A549 (cell line): ENCODE measurements around the gene PRCD. TPM values are rescaled to one million over a fixed set of nuclear protein-coding genes. Genes with fewer than 3 reads are reported as not detected.
A peak's percentile ranks its signal among the peaks of the same experiment; 100 is the strongest.

Experiments used
- ATAC-seq, 2 experiments: fragments of 200-7000 bp in 1 of 2; fragments of >200 bp in 1 of 2; cut with Nextera tagmentation in 1 of 2; cut with Tn5 transposase in 1 of 2; 3 replicates each; pipeline versions ENCODE4 v1.8.0 to v1.9.1; 2018 to 2020; ENCODE audit warnings: mild to moderate bottlenecking in 1 of 2, moderate library complexity in 1 of 2
- CTCF ChIA-PET: fragments of 300-600 bp; sonication (Branson Sonifier 250); formaldehyde crosslinking; extraction: SDS; loops from one replicate; lab custom pipeline; 2021; ENCODE audit warnings: antibody characterized with exemption, inconsistent platforms; lab: Yijun Ruan, JAX
- POLR2A ChIA-PET: fragments of 350-600 bp; formaldehyde crosslinking; extraction: SDS; loops from one replicate; lab custom pipeline; 2021; ENCODE audit warnings: antibody characterized with exemption, inconsistent platforms; lab: Yijun Ruan, JAX
- DNase-seq, 2 experiments: peaks; one replicate each; pipeline versions ENCODE4 v3.0.0 to v3.0.0-alpha.2; 2011 to 2016; ENCODE audit warnings: low read depth in 1 of 2, low spot score in 1 of 2
- FAIRE-seq: peaks from 2 replicates; lab custom pipeline; 2011; peaks lifted over from hg19 to GRCh38; lab: Jason Lieb, UNC
- H3K27ac ChIP-seq, 2 experiments: fragments of >200 bp; sonication (Bioruptor Twin); formaldehyde crosslinking; 3 replicates each; pipeline ENCODE4 v1.5.1; 2016 to 2017
- H3K4me1 ChIP-seq: fragments of >200 bp; sonication (Bioruptor Twin); formaldehyde crosslinking; 3 replicates; pipeline ENCODE4 v1.6.1; 2016
- H3K4me2 ChIP-seq: fragments of >200 bp; sonication (Bioruptor Twin); formaldehyde crosslinking; 3 replicates; pipeline ENCODE4 v1.6.1; 2016
- H3K4me3 ChIP-seq: fragments of >200 bp; sonication (Bioruptor Twin); formaldehyde crosslinking; 3 replicates; pipeline ENCODE4 v1.5.1; 2016
- H3K9me3 ChIP-seq: fragments of >200 bp; sonication (Bioruptor Twin); formaldehyde crosslinking; 3 replicates; pipeline ENCODE4 v1.6.1; 2016
- CHD2 ChIP-seq: fragments of 150-350 bp; IDR thresholded peaks from 2 replicates; pipeline ENCODE4 v1.6.1; 2014; ENCODE audit warnings: low read length; ENCODE audit not compliant: partially characterized antibody
- CHD4 ChIP-seq: fragments of 200-600 bp; sonication (generic); IDR thresholded peaks from 2 replicates; pipeline ENCODE4 v1.6.1; 2016; ENCODE audit warnings: antibody characterized with exemption, mild to moderate bottlenecking, borderline replicate concordance
- EHF ChIP-seq: fragments of 250-450 bp; sonication (Bioruptor Pico); IDR thresholded peaks from 2 replicates; pipeline ENCODE4 v1.5.0; 2020; ENCODE audit warnings: mild to moderate bottlenecking
- FOSL2 ChIP-seq, 2 experiments: fragments of 450-650 bp in 1 of 2; fragments of >200 bp in 1 of 2; sonication (Bioruptor Twin) in 1 of 2; formaldehyde crosslinking; IDR thresholded peaks; 2 replicates each; pipeline versions ENCODE4 v1.5.0 to v1.6.1; 2016 to 2020; ENCODE audit warnings: mild to moderate bottlenecking in 1 of 2, moderate library complexity in 1 of 2
- FOXS1 ChIP-seq: fragments of 250-450 bp; sonication (Bioruptor Pico); IDR thresholded peaks from 2 replicates; pipeline ENCODE4 v1.5.0; 2020; ENCODE audit warnings: mild to moderate bottlenecking, moderate library complexity
- GATA3 ChIP-seq: IDR thresholded peaks from 2 replicates; pipeline ENCODE4 v1.6.1; 2012; ENCODE audit warnings: borderline replicate concordance
- HDAC2 ChIP-seq: fragments of 200-600 bp; sonication (generic); IDR thresholded peaks from 2 replicates; pipeline ENCODE4 v1.6.1; 2016
- HOXA7 ChIP-seq: fragments of 250-450 bp; sonication (Bioruptor Pico); IDR thresholded peaks from 2 replicates; pipeline ENCODE4 v1.5.0; 2020; ENCODE audit warnings: mild to moderate bottlenecking, moderate library complexity
- HOXB13 ChIP-seq: fragments of 250-450 bp; sonication (Bioruptor Pico); IDR thresholded peaks from 2 replicates; pipeline ENCODE4 v1.5.0; 2020; ENCODE audit warnings: low read depth, mild to moderate bottlenecking, moderate library complexity
- HOXB5 ChIP-seq: fragments of 250-450 bp; sonication (Bioruptor Pico); IDR thresholded peaks from 2 replicates; pipeline ENCODE4 v1.5.0; 2020; ENCODE audit warnings: mild to moderate bottlenecking, moderate library complexity
- MAZ ChIP-seq: fragments of 150-350 bp; IDR thresholded peaks from 2 replicates; pipeline ENCODE4 v1.6.1; 2014; ENCODE audit warnings: antibody characterized with exemption, low read depth, low read length, borderline replicate concordance
- POLR2A ChIP-seq: IDR thresholded peaks from 2 replicates; pipeline ENCODE4 v1.6.1; 2012; ENCODE audit warnings: mild to moderate bottlenecking, low read length
- RAD21 ChIP-seq, 2 experiments: fragments of >200 bp in 1 of 2; sonication (Bioruptor Twin) in 1 of 2; formaldehyde crosslinking in 1 of 2; IDR thresholded peaks in 1 of 2; conservative IDR thresholded peaks in 1 of 2; 2 replicates in 1 of 2; 3 replicates in 1 of 2; pipeline ENCODE4 v1.6.1; 2012 to 2018; ENCODE audit warnings: inconsistent platforms in 1 of 2
- RCOR1 ChIP-seq: fragments of 150-350 bp; IDR thresholded peaks from 2 replicates; pipeline ENCODE4 v1.6.1; 2014; ENCODE audit warnings: antibody characterized with exemption, low read length, low read depth
- RFX5 ChIP-seq: fragments of 450-650 bp; IDR thresholded peaks from 2 replicates; pipeline ENCODE4 v1.7.1; 2014; ENCODE audit warnings: antibody characterized with exemption, mild to moderate bottlenecking, moderate library complexity
- SMC3 ChIP-seq: fragments of >200 bp; sonication (Bioruptor Twin); formaldehyde crosslinking; IDR thresholded peaks from 3 replicates; pipeline ENCODE4 v1.6.1; 2018; ENCODE audit warnings: inconsistent platforms
- SREBF2 ChIP-seq: fragments of 450-650 bp; IDR thresholded peaks from 2 replicates; pipeline ENCODE4 v1.6.1; 2014; ENCODE audit warnings: mild to moderate bottlenecking, moderate library complexity
- TFCP2L1 ChIP-seq: fragments of 250-450 bp; sonication (Bioruptor Pico); IDR thresholded peaks from 2 replicates; pipeline ENCODE4 v1.5.0; 2021; ENCODE audit warnings: mild to moderate bottlenecking
- WGBS: methylation state at CpG from one replicate; pipeline ENCODE4 v1.1.6; 2017; ENCODE audit errors: missing lambda C conversion rate; 5-methylcytosine and 5-hydroxymethylcytosine counted together
- polyA plus RNA-seq, 4 experiments: library from polyadenylated mRNA; depleted of rRNA in 3 of 4; stranded (reverse); fragments of >200 nt; fragmentation: RNase III in 1 of 4; extraction: RNeasy Plus Mini Kit Qiagen cat#74134 plus additional on column Dnase treatment in 1 of 4; gene quantifications; 2 replicates in 3 of 4; 3 replicates in 1 of 4; pipeline ENCODE4 v1.2.3, GENCODE V29; 2011 to 2017
- TF ChIP-seq, protein P1 (sequence below): fragments of 250-450 bp; sonication (Bioruptor Pico); IDR thresholded peaks from 2 replicates; pipeline ENCODE4 v1.5.0; 2020; ENCODE audit warnings: low read depth, mild to moderate bottlenecking, moderate library complexity
- TF ChIP-seq, protein P2 (sequence below): fragments of 150-350 bp; IDR thresholded peaks from 2 replicates; pipeline ENCODE4 v1.6.1; 2014; ENCODE audit warnings: low read depth, mild to moderate bottlenecking, low read length
- TF ChIP-seq, protein P3 (sequence below): fragments of 250-450 bp; sonication (Bioruptor Pico); IDR thresholded peaks from 2 replicates; pipeline ENCODE4 v1.5.0; 2021; ENCODE audit warnings: mild to moderate bottlenecking, moderate library complexity, borderline replicate concordance
- TF ChIP-seq, protein P4 (sequence below): IDR thresholded peaks from 2 replicates; pipeline ENCODE4 v1.6.1; 2012
- TF ChIP-seq, protein P5 (sequence below): fragments of 450-650 bp; IDR thresholded peaks from 2 replicates; pipeline ENCODE4 v1.6.1; 2014; ENCODE audit warnings: antibody characterized with exemption
- TF ChIP-seq, protein P6 (sequence below): fragments of >200 bp; sonication (Bioruptor Twin); formaldehyde crosslinking; IDR thresholded peaks from 2 replicates; pipeline ENCODE4 v1.6.1; 2016

Gene PRCD
- polyA plus RNA-seq, 2 of the 4 experiments (the other 2 are of a cell fraction) = not detected

DNA sequence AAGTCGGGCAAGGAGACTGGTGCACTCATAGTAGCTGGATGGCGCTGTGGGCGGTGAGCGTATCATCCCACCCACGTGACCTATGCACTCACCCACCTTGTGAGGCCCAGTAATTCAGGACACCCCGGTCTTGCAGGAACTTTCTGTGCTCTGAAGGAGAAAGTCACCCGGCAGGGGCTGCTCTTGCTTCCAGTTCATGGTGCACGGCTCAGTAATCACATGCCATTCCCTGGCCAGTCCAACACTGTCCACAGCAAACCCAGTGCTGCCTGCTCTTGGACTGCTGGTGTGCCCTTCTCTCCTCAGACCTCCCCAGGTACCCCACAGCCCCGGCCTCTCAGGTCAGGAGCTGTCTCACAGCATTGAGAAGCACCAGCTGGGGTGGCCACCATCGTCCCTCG, 22.2 kb upstream of the PRCD start:
- no peak overlapping the region for H3K27ac ChIP-seq
- 0 out of 3 replicates have a peak, but pooled peaks cover under 1% of the 10 kb centered on the region for H3K4me1 ChIP-seq
- TF ChIP-seq, protein P1, sequence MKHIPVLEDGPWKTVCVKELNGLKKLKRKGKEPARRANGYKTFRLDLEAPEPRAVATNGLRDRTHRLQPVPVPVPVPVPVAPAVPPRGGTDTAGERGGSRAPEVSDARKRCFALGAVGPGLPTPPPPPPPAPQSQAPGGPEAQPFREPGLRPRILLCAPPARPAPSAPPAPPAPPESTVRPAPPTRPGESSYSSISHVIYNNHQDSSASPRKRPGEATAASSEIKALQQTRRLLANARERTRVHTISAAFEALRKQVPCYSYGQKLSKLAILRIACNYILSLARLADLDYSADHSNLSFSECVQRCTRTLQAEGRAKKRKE = no peak
- TF ChIP-seq, protein P2, sequence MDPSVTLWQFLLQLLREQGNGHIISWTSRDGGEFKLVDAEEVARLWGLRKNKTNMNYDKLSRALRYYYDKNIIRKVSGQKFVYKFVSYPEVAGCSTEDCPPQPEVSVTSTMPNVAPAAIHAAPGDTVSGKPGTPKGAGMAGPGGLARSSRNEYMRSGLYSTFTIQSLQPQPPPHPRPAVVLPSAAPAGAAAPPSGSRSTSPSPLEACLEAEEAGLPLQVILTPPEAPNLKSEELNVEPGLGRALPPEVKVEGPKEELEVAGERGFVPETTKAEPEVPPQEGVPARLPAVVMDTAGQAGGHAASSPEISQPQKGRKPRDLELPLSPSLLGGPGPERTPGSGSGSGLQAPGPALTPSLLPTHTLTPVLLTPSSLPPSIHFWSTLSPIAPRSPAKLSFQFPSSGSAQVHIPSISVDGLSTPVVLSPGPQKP = no peak
- TF ChIP-seq, protein P3, sequence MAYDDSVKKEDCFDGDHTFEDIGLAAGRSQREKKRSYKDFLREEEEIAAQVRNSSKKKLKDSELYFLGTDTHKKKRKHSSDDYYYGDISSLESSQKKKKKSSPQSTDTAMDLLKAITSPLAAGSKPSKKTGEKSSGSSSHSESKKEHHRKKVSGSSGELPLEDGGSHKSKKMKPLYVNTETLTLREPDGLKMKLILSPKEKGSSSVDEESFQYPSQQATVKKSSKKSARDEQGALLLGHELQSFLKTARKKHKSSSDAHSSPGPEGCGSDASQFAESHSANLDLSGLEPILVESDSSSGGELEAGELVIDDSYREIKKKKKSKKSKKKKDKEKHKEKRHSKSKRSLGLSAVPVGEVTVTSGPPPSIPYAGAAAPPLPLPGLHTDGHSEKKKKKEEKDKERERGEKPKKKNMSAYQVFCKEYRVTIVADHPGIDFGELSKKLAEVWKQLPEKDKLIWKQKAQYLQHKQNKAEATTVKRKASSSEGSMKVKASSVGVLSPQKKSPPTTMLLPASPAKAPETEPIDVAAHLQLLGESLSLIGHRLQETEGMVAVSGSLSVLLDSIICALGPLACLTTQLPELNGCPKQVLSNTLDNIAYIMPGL (CRISPR knock-in tag) = no peak
- TF ChIP-seq SREBF2 (no peak), RAD21 (conservative IDR thresholded peaks at IDR 0.05 in 1 of 2, IDR thresholded peaks at IDR 0.05 in 1 of 2) (no peak), CHD4 (no peak), MAZ (no peak), SMC3 (no peak), HOXA7 (no peak)
- TF ChIP-seq, protein P4, sequence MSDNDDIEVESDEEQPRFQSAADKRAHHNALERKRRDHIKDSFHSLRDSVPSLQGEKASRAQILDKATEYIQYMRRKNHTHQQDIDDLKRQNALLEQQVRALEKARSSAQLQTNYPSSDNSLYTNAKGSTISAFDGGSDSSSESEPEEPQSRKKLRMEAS = no peak
- ATAC-seq = peak; percentile 46 to 55; a peak in 5 of 6 replicates
- ChIA-PET CTCF (interaction anchor here (1.2 to 64.5 kb wide), 8 partner anchors 7 to 200 kb away, joined by 3 to 1994 read pairs (median 182); partner anchors contain the start of genes AANAT, CYGB, JMJD6 and METTL23), POLR2A (no interaction called here)
- FAIRE-seq = no peak
- H3K4me2 ChIP-seq = no peak overlapping the region
- H3K4me3 ChIP-seq = no peak overlapping the region
- 82% methylated on average over 11 of the region's 11 CpGs for WGBS
- DNase-seq = no peak
- H3K9me3 ChIP-seq = no peaks in the 10 kb centered on the region

DNA sequence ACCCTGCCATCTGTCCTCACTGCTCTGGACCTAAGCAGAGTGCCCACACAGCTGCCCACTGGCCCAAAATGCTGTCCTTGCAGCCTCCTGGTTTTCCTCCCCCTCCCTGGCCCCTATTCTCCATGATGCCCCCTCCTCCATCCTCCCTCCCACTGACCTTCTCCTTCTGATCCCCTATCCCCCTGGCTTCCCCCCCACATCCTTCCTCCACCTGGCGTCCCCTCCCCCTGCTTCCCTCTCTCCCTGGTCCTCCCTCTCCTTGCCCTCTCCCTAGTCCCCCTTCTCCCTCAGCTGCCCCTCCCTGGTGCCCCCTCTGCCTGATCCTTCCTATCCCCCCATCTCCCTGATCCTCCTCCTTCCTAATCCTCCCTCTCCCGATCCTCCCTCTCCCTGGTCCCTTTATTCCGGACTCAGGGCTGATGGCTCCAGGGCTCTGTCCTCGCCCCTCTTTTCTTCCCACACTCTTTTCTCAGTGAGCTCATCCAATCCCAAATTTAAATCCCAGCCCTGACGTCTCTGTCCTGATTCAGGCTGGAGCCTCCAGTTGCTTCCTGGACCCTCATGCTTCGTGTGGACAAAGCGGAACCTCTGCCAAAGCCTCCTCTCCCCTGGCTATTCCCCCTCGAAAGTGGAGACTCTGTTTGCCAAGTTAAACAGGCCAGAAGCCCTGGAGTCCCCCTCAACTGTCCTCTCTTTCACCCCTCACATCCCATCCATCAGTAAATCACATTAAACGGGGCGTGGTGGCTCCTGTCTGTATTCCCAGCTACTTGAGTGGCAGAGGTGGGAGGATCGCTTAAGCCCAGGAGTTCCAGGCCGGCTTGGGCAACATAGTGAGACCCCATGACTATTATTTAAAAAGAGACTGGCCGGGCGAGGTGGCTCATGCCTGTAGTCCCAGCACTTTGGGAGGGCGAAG, 20.5 kb upstream of the PRCD start:
- FAIRE-seq (no peak), DNase-seq (no peak), ATAC-seq (no peak)
- Histone ChIP-seq H3K4me2 (no peak overlapping the region), H3K4me1 (peaks cover 9% of the 10 kb centered on the region), H3K4me3 (no peak overlapping the region), H3K9me3 (no peaks in the 10 kb centered on the region)
- POLR2A ChIA-PET = no interaction called here
- WGBS = 71% methylated on average over 14 of the region's 15 CpGs
- TF ChIP-seq HOXB13 (CRISPR knock-in tag) (no peak), SMC3 (no peak), GATA3 (no peak), RCOR1 (no peak), POLR2A (no peak), HOXB5 (CRISPR knock-in tag) (no peak), CHD2 (no peak), TFCP2L1 (CRISPR knock-in tag) (no peak), RFX5 (no peak), EHF (CRISPR knock-in tag) (no peak), HDAC2 (no peak), FOXS1 (no peak), FOSL2 (IDR thresholded peaks at IDR 0.05) (no peak), FOSL2 (CRISPR knock-in tag; IDR thresholded peaks at IDR 0.05) (no peak)
- TF ChIP-seq, protein P5, sequence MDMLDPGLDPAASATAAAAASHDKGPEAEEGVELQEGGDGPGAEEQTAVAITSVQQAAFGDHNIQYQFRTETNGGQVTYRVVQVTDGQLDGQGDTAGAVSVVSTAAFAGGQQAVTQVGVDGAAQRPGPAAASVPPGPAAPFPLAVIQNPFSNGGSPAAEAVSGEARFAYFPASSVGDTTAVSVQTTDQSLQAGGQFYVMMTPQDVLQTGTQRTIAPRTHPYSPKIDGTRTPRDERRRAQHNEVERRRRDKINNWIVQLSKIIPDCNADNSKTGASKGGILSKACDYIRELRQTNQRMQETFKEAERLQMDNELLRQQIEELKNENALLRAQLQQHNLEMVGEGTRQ = no peak
- TF ChIP-seq, protein P1 = no peak
- TF ChIP-seq, protein P6, sequence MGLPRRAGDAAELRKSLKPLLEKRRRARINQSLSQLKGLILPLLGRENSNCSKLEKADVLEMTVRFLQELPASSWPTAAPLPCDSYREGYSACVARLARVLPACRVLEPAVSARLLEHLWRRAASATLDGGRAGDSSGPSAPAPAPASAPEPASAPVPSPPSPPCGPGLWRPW = no peak
- TF ChIP-seq, all 56 proteins: peak for 0
- no peak overlapping the region for H3K27ac ChIP-seq
- CTCF ChIA-PET = interaction anchor here (0.6 to 64.5 kb wide), 12 partner anchors 9 to 310 kb away, joined by 3 to 1994 read pairs (median 152); partner anchors contain the start of genes AANAT, CYGB, JMJD6 and METTL23
